GM12878 (cell line): ENCODE data around the gene BCR. TPM values are rescaled to one million over a fixed set of nuclear protein-coding genes. Genes with fewer than 3 reads are reported as not detected.

Experiments
- BACH1 ChIP-seq: fragments of 450-650 bp; IDR thresholded peaks from 2 replicates; pipeline ENCODE4 v1.6.1; 2017; ENCODE audit warnings: mild to moderate bottlenecking, borderline replicate concordance
- CEBPZ ChIP-seq: fragments of 150-350 bp; IDR thresholded peaks from 2 replicates; pipeline ENCODE4 v1.6.1; 2016; ENCODE audit warnings: low read depth, low read length
- CREB1 ChIP-seq: IDR thresholded peaks from 2 replicates; pipeline ENCODE4 v1.6.1; 2012; ENCODE audit warnings: low read depth, mild to moderate bottlenecking, inconsistent platforms
- GATAD2B ChIP-seq: fragments of 450-650 bp; conservative IDR thresholded peaks from 2 replicates; pipeline ENCODE4 v1.6.1; 2017; ENCODE audit warnings: low read depth, mild to moderate bottlenecking, moderate library complexity
- IKZF2 ChIP-seq, 2 experiments: fragments of 450-650 bp; IDR thresholded peaks; 2 replicates each; pipeline ENCODE4 v1.6.1; 2017; ENCODE audit warnings: mild to moderate bottlenecking in 2 of 2, moderate library complexity in 2 of 2
- MEF2B ChIP-seq: fragments of 450-650 bp; IDR thresholded peaks from 2 replicates; pipeline ENCODE4 v1.6.1; 2018; ENCODE audit warnings: mild to moderate bottlenecking, moderate library complexity; ENCODE audit not compliant: partially characterized antibody, poor library complexity, severe bottlenecking
- MTA3 ChIP-seq: IDR thresholded peaks from 2 replicates; pipeline ENCODE4 v1.6.1; 2012; ENCODE audit warnings: low read length, inconsistent platforms, borderline replicate concordance
- NFIC ChIP-seq: IDR thresholded peaks from 2 replicates; pipeline ENCODE4 v1.6.1; 2012; ENCODE audit warnings: low read depth, mild to moderate bottlenecking, inconsistent platforms, low read length, moderate library complexity
- NFYB ChIP-seq: IDR thresholded peaks from 2 replicates; pipeline ENCODE4 v1.6.1; 2011; ENCODE audit warnings: low read depth, mild to moderate bottlenecking, low read length, improper control_type of control experiment, moderate library complexity; ENCODE audit not compliant: insufficient read depth
- SP1 ChIP-seq: IDR thresholded peaks from one replicate; pipeline ENCODE4 v1.6.1; 2011; ENCODE audit warnings: low read depth, low read length
- ZBTB4 ChIP-seq: fragments of 450-650 bp; formaldehyde crosslinking; IDR thresholded peaks from 2 replicates; pipeline ENCODE4 v1.4.0; 2022; ENCODE audit warnings: mild to moderate bottlenecking, moderate library complexity
- ZNF384 ChIP-seq: IDR thresholded peaks from 2 replicates; pipeline ENCODE4 v1.6.1; 2012; ENCODE audit warnings: low read depth, mild to moderate bottlenecking, low read length, improper control_type of control experiment, borderline replicate concordance
- ZNF622 ChIP-seq: fragments of 450-650 bp; IDR thresholded peaks from 2 replicates; pipeline ENCODE4 v1.6.1; 2017; ENCODE audit warnings: mild to moderate bottlenecking, inconsistent platforms
- ZNF687 ChIP-seq: fragments of 450-650 bp; IDR thresholded peaks from 2 replicates; pipeline ENCODE4 v1.6.1; 2017; ENCODE audit warnings: mild to moderate bottlenecking, moderate library complexity
- polyA plus RNA-seq, 11 experiments: library from polyadenylated mRNA; depleted of rRNA in 4 of 11; unstranded in 6 of 11; stranded (reverse) in 5 of 11; fragments of >200 nt; fragmentation: Nextera tagmentation in 4 of 11; fragmentation: Illumina TruSeq in 1 of 11; extraction: Ambion mirVana in 4 of 11; extraction: Trizol in 1 of 11; gene quantifications; 1 replicate in 1 of 11; 2 replicates in 10 of 11; pipeline versions ENCODE4 v1.2.1 to v1.2.3, GENCODE V29; 2011 to 2016; ENCODE audit warnings: inconsistent platforms in 2 of 11, missing spikeins in 2 of 11, low read depth in 1 of 11
- total RNA-seq, 4 experiments: library from RNA; depleted of rRNA in 3 of 4; stranded (reverse); fragments of >200 nt in 3 of 4; fragmentation: Illumina TruSeq in 1 of 4; extraction: Trizol in 1 of 4; gene quantifications; 2 replicates each; pipeline versions ENCODE4 v1.2.1 to v1.2.3, GENCODE V29; 2013 to 2021
- TF ChIP-seq, protein P1 (sequence below): IDR thresholded peaks from 2 replicates; pipeline ENCODE4 v1.6.1; 2011; ENCODE audit warnings: borderline replicate concordance, low read depth, mild to moderate bottlenecking, moderate library complexity, mixed read lengths, low read length; ENCODE audit not compliant: insufficient read depth; ENCODE audit errors: extremely low read length
- TF ChIP-seq, protein P2 (sequence below): fragments of 450-650 bp; IDR thresholded peaks from 2 replicates; pipeline ENCODE4 v1.6.1; 2016; ENCODE audit warnings: mild to moderate bottlenecking

Gene BCR
- total and polyA plus RNA-seq, 10 of the 15 experiments (the other 5 are each of a cell fraction or from before 2014, with no cell fraction given), result 1.7 to 64.7 (median 18.4) TPM

DNA sequence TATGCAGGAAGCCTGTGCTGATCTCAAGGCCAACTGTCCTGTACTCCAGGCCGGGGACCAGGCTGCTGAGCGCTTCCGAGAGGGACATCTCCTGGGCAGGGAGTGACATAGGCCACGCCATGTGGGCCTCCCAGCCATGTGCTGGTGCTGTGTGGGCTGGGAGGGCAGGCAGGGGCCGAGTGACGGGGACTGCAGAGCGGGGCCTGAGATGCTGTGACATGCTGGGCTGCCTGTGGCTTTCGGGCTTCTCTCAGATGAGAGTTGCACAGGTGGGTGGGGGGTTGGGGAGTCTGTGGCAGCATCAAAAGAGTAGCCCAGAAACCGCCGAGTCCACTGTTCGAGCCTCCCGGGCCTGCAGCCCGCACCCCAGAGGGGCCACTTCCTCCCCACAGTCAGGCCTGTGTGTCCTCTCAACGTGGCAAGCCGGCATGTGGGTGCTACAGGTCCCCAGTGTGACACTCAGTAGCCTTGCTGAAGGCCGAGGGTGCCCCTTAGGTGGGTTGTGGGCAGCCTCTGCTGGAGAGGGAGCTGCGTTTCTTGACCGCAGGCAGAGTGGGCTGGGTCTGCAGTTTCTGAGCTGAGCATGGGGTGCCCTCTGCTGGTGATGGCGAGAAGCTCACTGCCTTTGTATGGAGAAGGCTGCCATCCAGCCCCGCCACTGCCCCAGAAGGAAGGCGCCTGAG lies 101.2 kb downstream of the BCR start (continued):
- TF ChIP-seq, protein P1, sequence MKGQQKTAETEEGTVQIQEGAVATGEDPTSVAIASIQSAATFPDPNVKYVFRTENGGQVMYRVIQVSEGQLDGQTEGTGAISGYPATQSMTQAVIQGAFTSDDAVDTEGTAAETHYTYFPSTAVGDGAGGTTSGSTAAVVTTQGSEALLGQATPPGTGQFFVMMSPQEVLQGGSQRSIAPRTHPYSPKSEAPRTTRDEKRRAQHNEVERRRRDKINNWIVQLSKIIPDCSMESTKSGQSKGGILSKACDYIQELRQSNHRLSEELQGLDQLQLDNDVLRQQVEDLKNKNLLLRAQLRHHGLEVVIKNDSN, result no peak
- no peak for TF ChIP-seq CEBPZ
- peak in 1 of 2 experiments; percentile 25; a peak in 1 of 4 replicates for TF ChIP-seq IKZF2 (IDR thresholded peaks at IDR 0.05)
- TF ChIP-seq BACH1, result no peak
- no peak for TF ChIP-seq SP1
- TF ChIP-seq NFIC, result no peak
- TF ChIP-seq ZBTB4 (CRISPR knock-in tag), result no peak
- TF ChIP-seq ZNF384, result no peak
- no peak for TF ChIP-seq ZNF687
- TF ChIP-seq, protein P2, sequence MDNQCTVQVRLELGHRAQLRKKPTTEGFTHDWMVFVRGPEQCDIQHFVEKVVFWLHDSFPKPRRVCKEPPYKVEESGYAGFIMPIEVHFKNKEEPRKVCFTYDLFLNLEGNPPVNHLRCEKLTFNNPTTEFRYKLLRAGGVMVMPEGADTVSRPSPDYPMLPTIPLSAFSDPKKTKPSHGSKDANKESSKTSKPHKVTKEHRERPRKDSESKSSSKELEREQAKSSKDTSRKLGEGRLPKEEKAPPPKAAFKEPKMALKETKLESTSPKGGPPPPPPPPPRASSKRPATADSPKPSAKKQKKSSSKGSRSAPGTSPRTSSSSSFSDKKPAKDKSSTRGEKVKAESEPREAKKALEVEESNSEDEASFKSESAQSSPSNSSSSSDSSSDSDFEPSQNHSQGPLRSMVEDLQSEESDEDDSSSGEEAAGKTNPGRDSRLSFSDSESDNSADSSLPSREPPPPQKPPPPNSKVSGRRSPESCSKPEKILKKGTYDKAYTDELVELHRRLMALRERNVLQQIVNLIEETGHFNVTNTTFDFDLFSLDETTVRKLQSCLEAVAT, result peak; percentile 83; the same call in 1 of the 2 replicates
- TF ChIP-seq NFYB, result no peak
- no peak for TF ChIP-seq MTA3
- peak; percentile 62; the same call in 1 of the 2 replicates for TF ChIP-seq GATAD2B
- TF ChIP-seq CREB1, result no peak; the same call in 1 of the 2 replicates
- TF ChIP-seq MEF2B, result peak; percentile 45
- TF ChIP-seq ZNF622, result no peak
